Measurements from ENCODE around the gene ECI2. TPM values are rescaled to one million over a fixed set of nuclear protein-coding genes. Genes with fewer than 3 reads are reported as not detected.

Gene ECI2
- total and polyA plus RNA-seq, 2 of the 13 experiments (the other 11 are each of a cell fraction or from before 2014, with no cell fraction given) = 78.5 to 228 TPM

- POLR2A ChIA-PET = no interaction called here
- H3K27ac ChIP-seq (ENCODE audit: extremely low read length, insufficient read depth, low read length) = no peak overlapping the region
- peaks cover 0 to 17% of the 10 kb centered on the region in 2 experiments; a peak in 4 of 5 replicates for H3K27me3 ChIP-seq (ENCODE audit: control insufficient read depth in 1 of 2, insufficient read depth in 2 of 2, low read length in 2 of 2)
- no peaks in the 10 kb centered on the region for H3K79me2 ChIP-seq (ENCODE audit: insufficient read depth, low read length)
- no peaks in the 10 kb centered on the region for H3K9me3 ChIP-seq (ENCODE audit: low read length)
- CTCF ChIA-PET (ENCODE audit: low intra/inter-chr PET ratio, low total read pairs) = no interaction called here
- no peak overlapping the region for H3K9ac ChIP-seq (ENCODE audit: insufficient read depth, low read depth, low read length)
- no peaks in the 10 kb centered on the region for H3K4me1 ChIP-seq (ENCODE audit: insufficient read depth, low read length)
- H3K36me3 ChIP-seq (replicated peaks in 1 of 2; ENCODE audit: control insufficient read depth in 1 of 2, insufficient read depth in 2 of 2, low read length in 2 of 2) = no peaks in the 10 kb centered on the region
- DNase-seq (ENCODE audit: low spot score) (no peak), FAIRE-seq (no peak), ATAC-seq (no peak)
- in situ Hi-C loops (cut with HindIII; ENCODE audit: extremely low pct_ligation_motif_present, low pct_unique_long_range_greater_than_20kb) = no loop called here
- no TSS peak for BruUV-seq (replicated peaks)
- WGBS (ENCODE audit: low lambda C conversion rate) = 31% methylated on average over 2 of the region's 2 CpGs
- H3K4me2 ChIP-seq (ENCODE audit: low read depth, low read length) = no peak overlapping the region
- no peak overlapping the region for H2AFZ ChIP-seq (ENCODE audit: low read length)
- H3K4me3 ChIP-seq (replicated peaks in 1 of 3; ENCODE audit: insufficient read depth in 1 of 3, low read depth in 2 of 3, low read length in 3 of 3) = no peak overlapping the region
- intact Hi-C loops (cut with micrococcal nuclease; ENCODE audit: unreplicated experiment) = no loop called here
- no peaks in the 10 kb centered on the region for H4K20me1 ChIP-seq (ENCODE audit: insufficient read depth, low read length)
- no peak for TF ChIP-seq ZSCAN21 (CRISPR knock-in tag; IDR thresholded peaks at IDR 0.05; ENCODE audit: borderline replicate concordance)
- TF ChIP-seq MXI1 (IDR thresholded peaks at IDR 0.05; ENCODE audit: borderline replicate concordance, low read depth, low read length) = no peak
- TF ChIP-seq MED8 (CRISPR knock-in tag; IDR thresholded peaks at IDR 0.05; ENCODE audit: insufficient replicate concordance) = no peak
- TF ChIP-seq ZNF224 (CRISPR knock-in tag; IDR thresholded peaks at IDR 0.05) = no peak
- no peak for TF ChIP-seq MIER3 (CRISPR knock-in tag; IDR thresholded peaks at IDR 0.05; ENCODE audit: borderline replicate concordance)
- TF ChIP-seq CHD4 (IDR thresholded peaks at IDR 0.05; ENCODE audit: borderline replicate concordance, low read length) = no peak
- no peak for TF ChIP-seq NFYB (CRISPR knock-in tag; IDR thresholded peaks at IDR 0.05)
- no peak for TF ChIP-seq ZNF318 (CRISPR knock-in tag; IDR thresholded peaks at IDR 0.05)
- TF ChIP-seq POGZ (CRISPR knock-in tag; IDR thresholded peaks at IDR 0.05) = no peak
- no peak for TF ChIP-seq ZBTB43 (CRISPR knock-in tag; conservative IDR thresholded peaks at IDR 0.05)
- TF ChIP-seq PLRG1 (conservative IDR thresholded peaks at IDR 0.05) = no peak
- no peak for TF ChIP-seq ZNF652 (CRISPR knock-in tag; IDR thresholded peaks at IDR 0.05; ENCODE audit: borderline replicate concordance, low read depth)
- TF ChIP-seq UBTF (CRISPR knock-in tag; IDR thresholded peaks at IDR 0.05) = no peak
Observed at GRCh38 chr6:4176907-4177306, 41.5 kb upstream of the ECI2 start.

All from HepG2 (cell line).